ENCODE data around the gene TMEM178A.

GRCh38 chr2:39663187-39663930 lies 2.4 kb upstream of the TMEM178A start:
- no peak for TF ChIP-seq EZH2 (IDR thresholded peaks at IDR 0.05; ENCODE audit: insufficient read depth, low read length)
- TF ChIP-seq CTCF (IDR thresholded peaks at IDR 0.05; ENCODE audit: insufficient read depth, low read depth, low read length) = no peak
